ENCODE data around the gene NLRP7. TPM values are rescaled to one million over a fixed set of nuclear protein-coding genes. Genes with fewer than 3 reads are reported as not detected.

NLRP7 gene
- total RNA-seq, 2 experiments from 2014 or later = 0.69 to 8.8 TPM

GRCh38 chr19:54923276-54923675 lies 24.1 kb downstream of the NLRP7 start:
- Histone ChIP-seq H2AFZ (ENCODE audit: low read length) (no peak overlapping the region), H3K4me3 (ENCODE audit: low read depth, low read length, poor library complexity, severe bottlenecking) (no peak overlapping the region), H4K20me1 (ENCODE audit: insufficient read depth, low read length) (no peaks in the 10 kb centered on the region), H3K9me3 (ENCODE audit: low read length) (peaks cover 8% of the 10 kb centered on the region; the same call in 1 of the 2 replicates), H3K79me2 (ENCODE audit: insufficient read depth, low read depth, low read length) (no peaks in the 10 kb centered on the region), H3K4me1 (ENCODE audit: insufficient read depth, low read length, poor library complexity, severe bottlenecking) (no peaks in the 10 kb centered on the region), H3K36me3 (ENCODE audit: insufficient read depth, low read length) (0 out of 2 replicates have a peak, but pooled peaks cover 7% of the 10 kb centered on the region), H3K27ac (ENCODE audit: low read depth, low read length, poor library complexity, severe bottlenecking) (no peak overlapping the region), H3K4me2 (ENCODE audit: low read length) (no peak overlapping the region), H3K9me2 (ENCODE audit: insufficient read depth, low read length) (no peaks in the 10 kb centered on the region)
- intact Hi-C loops (cut with micrococcal nuclease; ENCODE audit: unreplicated experiment) = no loop called here
- POLR2A ChIA-PET = no interaction called here
- DNase-seq (ENCODE audit: low spot score) = no peak
- CTCF ChIA-PET (ENCODE audit: unreplicated experiment) = interaction anchor here (0.5 to 0.6 kb wide), 2 partner anchors 45 to 211 kb away, joined by 3 read pairs; no protein-coding TSS in a partner anchor
- TF ChIP-seq EZH2phosphoT487 (IDR thresholded peaks at IDR 0.05; ENCODE audit: borderline replicate concordance, low read depth, low read length) (no peak), CTCF (conservative IDR thresholded peaks at IDR 0.05; ENCODE audit: low read length) (no peak)
- no TSS peak for BruUV-seq (replicated peaks)

- CTCF ChIA-PET (ENCODE audit: unreplicated experiment) = no interaction called here
Measured at GRCh38 chr19:54921082-54921481, 26.2 kb downstream of the NLRP7 start.

More at GRCh38 chr19:54921082-54921481, 26.2 kb downstream of the NLRP7 start:
- no TSS peak for BruUV-seq (replicated peaks)
- intact Hi-C loops (cut with micrococcal nuclease; ENCODE audit: unreplicated experiment) = no loop called here
- no peaks in the 10 kb centered on the region for H4K20me1 ChIP-seq (ENCODE audit: insufficient read depth, low read length)
- H3K36me3 ChIP-seq (ENCODE audit: insufficient read depth, low read length) = no peaks in the 10 kb centered on the region
- no peak for DNase-seq (ENCODE audit: low spot score)
- H3K4me3 ChIP-seq (ENCODE audit: low read depth, low read length, poor library complexity, severe bottlenecking) = no peak overlapping the region
- no peak overlapping the region for H2AFZ ChIP-seq (ENCODE audit: low read length)
- POLR2A ChIA-PET = no interaction called here
- no peak for TF ChIP-seq CTCF (conservative IDR thresholded peaks at IDR 0.05; ENCODE audit: low read length)
- no peak for TF ChIP-seq EZH2phosphoT487 (IDR thresholded peaks at IDR 0.05; ENCODE audit: borderline replicate concordance, low read depth, low read length)
- H3K4me1 ChIP-seq (ENCODE audit: insufficient read depth, low read length, poor library complexity, severe bottlenecking) = peaks cover 7% of the 10 kb centered on the region
- no peaks in the 10 kb centered on the region for H3K9me3 ChIP-seq (ENCODE audit: low read length)
- H3K79me2 ChIP-seq (ENCODE audit: insufficient read depth, low read depth, low read length) = no peaks in the 10 kb centered on the region
- no peak overlapping the region for H3K27ac ChIP-seq (ENCODE audit: low read depth, low read length, poor library complexity, severe bottlenecking)
- no peak overlapping the region for H3K4me2 ChIP-seq (ENCODE audit: low read length)
- H3K9me2 ChIP-seq (ENCODE audit: insufficient read depth, low read length) = no peaks in the 10 kb centered on the region
